ENCODE measurements around the gene DMWD.

Gene DMWD, protein sequence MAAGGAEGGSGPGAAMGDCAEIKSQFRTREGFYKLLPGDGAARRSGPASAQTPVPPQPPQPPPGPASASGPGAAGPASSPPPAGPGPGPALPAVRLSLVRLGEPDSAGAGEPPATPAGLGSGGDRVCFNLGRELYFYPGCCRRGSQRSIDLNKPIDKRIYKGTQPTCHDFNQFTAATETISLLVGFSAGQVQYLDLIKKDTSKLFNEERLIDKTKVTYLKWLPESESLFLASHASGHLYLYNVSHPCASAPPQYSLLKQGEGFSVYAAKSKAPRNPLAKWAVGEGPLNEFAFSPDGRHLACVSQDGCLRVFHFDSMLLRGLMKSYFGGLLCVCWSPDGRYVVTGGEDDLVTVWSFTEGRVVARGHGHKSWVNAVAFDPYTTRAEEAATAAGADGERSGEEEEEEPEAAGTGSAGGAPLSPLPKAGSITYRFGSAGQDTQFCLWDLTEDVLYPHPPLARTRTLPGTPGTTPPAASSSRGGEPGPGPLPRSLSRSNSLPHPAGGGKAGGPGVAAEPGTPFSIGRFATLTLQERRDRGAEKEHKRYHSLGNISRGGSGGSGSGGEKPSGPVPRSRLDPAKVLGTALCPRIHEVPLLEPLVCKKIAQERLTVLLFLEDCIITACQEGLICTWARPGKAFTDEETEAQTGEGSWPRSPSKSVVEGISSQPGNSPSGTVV
- 1.1 to 5.2 (median 3.8) reads per million in 17 experiments for total RNA-seq

DNA sequence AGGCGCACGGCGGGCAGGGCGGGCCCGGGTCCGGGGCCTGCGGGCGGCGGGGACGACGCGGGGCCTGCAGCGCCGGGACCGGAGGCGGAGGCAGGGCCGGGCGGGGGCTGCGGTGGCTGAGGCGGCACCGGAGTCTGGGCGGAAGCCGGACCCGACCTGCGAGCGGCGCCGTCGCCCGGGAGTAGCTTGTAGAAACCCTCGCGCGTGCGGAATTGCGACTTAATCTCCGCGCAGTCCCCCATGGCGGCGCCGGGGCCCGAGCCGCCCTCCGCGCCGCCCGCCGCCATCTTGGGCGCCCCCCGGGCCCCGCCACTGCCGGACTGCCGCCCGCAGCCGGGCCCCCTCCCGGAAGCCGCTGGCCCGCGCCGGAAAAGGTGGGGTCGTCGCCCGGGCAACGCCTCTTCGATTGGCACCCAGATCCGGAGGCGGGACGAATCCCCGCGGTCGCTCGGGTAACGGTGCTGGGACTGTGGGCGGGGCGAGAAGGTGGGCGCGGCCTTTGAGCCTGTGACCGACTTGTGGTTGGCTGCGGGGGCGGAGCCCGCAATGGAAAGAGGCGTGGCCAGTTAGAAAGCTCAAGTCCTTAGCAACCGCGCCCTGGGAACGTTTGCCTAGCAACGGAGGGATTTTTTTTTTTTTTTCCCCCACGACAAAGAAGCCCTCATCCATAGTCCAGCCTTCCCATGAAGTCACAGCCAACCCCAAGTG lies at the start of gene DMWD:
Gene DMWD (minus strand): TSS at position 376 of the 708 bp plus-strand sequence. CDS start 89 bp downstream, at position 287.
- peak; percentile 98 to 99 (median 98) for DNase-seq

DNA sequence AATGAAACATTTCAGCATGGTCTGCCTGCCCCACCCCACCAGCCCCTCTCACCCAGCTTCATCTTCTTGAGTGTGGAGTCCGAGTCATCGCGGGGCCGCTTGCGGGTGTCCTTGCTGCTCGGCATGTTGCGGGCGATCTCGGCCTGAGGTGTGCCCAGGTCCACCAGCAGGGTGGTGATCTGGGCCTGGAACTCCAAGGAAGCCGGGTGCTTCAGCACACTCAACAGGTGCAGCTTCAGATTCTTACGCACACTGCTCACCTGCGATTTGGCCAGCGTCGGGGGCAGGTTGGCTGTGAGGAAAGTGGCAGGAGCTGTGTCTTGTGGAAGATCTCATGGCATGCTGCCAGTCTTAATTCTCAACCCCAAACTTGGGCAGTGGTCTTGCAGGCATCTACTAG lies 49.6 kb upstream of the DMWD start:
- no peak for DNase-seq

GRCh38 chr19:45834970-45835369 lies 42.3 kb upstream of the DMWD start:
- DNase-seq = no peak

GRCh38 chr19:45828945-45829344 lies 36.3 kb upstream of the DMWD start:
- no peak for DNase-seq

DNA sequence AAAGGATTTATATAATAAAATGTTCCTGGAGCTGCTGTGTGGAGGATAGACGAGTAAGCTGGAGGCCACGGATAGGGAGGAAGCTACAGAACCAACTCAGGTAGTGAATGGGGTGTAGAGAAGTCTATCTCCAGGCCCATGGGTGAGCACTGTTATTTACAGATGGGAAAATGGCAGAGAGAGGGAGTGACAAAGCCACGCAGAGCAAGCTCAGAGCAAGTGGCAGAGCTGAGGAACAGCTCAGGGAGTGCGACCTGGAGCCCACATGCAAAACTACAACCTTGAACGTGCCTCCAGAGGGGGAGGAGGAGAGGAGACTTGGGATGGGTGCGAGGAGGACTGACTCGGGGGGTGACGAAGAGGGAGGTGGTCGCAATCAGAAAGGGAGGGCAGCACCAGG lies 35.9 kb upstream of the DMWD start:
- DNase-seq = no peak

DNA sequence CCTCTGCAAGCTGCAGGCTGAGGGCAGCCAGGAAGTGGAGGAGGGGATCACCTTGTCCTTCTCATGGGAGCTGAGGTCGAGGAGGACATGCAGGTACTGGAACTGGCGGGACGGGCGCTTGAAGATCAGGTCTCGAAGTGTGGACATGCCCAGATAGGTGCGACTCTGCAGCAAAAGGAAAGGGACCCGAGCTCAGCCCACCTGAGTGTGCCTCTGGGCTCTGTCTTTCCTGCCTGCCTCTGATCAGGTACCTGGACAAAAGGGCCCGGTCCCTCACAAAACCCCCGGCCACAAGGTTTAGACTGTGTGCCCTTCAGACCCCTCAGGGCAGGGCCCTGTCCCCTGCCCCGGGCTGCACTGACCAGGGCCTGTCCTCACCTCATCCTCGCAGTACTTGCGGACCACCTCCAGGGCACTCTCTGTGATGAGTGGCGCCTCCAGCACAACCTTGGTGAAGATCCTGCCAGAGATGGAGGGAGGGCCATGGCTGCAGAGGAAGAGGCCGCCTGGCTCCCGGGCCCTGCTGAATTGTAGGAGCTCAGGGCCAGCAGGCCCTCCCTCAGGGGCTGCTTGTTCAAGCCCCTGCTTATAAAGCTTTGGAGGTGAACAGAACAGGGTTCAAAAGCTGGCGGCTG lies 34.9 kb upstream of the DMWD start:
- no peak for DNase-seq

DNA sequence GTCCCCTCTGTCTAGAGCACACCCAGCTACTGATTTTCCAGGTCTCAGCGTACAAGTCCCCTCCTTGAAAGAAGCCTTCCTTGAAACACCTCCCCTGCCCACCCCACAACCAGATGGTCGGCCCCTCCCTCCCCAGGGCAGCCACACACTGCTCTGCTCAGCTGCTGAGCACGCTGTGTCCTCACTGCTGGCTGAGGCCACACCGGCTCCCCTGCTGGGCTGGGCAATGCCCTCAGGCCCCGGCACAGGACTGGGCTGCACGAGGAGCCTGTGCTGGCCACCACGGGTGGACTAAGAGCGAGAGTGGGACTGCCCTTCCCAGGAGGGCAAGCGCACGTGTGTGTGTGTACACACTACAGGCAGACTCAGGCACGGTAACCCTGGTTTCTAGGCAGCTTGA lies 34.3 kb upstream of the DMWD start:
- DNase-seq = no peak

DNA sequence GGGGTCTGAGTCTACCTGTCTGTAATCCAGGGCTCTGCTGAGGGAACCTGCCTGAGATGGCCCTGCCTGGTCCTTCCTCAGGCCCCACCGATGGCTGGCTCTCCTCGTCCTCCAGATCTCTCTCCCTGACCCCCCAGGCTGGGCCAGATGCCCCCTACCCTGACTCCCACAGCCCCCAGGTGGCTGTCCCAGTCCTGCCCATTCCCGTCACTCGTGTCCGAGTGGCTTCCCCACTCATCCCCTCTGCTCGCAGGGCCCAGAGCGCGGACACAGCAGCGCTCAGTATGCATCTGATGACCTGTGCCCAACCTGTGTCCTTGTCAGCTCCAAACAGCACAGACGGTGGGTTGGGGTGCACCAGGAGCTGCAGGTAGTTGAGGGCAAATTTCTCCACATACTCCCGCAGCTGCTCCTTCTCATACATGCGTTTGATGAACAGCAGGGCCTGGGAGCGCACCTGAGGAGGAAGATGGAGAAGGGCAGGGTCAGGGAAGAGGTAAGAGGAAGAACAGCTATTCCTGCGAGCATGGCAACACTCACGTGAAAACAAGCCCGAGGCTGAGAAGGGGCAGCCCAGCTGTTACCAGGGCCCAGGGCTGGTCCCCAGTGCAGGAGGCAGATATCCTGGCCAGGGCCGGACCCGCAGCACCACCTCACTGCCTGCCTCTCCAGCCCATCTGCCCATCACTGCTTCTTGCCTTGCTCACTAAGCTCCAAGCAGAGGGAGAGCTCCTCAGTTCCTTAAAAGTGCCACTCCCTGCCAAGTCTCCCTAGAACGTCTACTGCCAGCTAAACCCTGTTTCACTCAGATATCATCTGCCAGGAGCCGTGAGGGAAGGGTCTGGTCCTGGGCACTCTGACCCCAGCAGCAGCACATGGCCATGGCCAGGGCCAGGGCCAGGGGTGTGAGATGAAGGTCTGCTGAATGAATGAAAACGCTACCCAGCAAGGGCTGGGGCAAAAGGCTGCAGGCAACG lies 33.6 kb upstream of the DMWD start:
- no peak for DNase-seq

- DNase-seq = no peak
Measured at GRCh38 chr19:45825263-45825605, 32.6 kb upstream of the DMWD start.

- DNase-seq = no peak
Measured at GRCh38 chr19:45824531-45825262, 32.1 kb upstream of the DMWD start.

DNA sequence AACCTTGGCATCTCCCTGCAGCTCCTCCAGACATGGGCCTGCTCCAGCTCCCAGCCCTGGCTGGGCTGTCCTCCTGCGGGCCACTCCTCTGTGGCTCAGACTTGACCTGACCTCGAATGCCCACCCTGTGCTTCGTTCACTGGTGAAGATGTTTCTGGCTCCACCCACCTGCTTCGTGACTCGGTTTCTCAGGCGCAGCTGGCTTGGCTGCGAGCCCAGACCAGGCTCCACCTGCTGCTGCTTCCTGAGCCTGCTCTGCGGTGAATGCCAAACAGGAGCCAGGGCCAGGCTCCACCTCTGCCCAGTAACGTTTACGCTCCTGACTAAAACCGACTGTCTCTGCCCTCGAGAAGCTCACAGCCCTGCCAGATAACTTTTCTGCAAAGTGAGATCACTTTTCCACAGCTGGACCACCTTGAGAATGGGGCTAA lies 31.4 kb upstream of the DMWD start:
- DNase-seq = no peak

GRCh38 chr19:45823182-45823581 lies 30.5 kb upstream of the DMWD start:
- no peak for DNase-seq

GRCh38 chr19:45822716-45823115 lies 30.1 kb upstream of the DMWD start:
- no peak for DNase-seq

GRCh38 chr19:45821570-45821969 lies 28.9 kb upstream of the DMWD start:
- no peak for DNase-seq

- no peak for DNase-seq
Measured at GRCh38 chr19:45821103-45821521, 28.5 kb upstream of the DMWD start.

DNA sequence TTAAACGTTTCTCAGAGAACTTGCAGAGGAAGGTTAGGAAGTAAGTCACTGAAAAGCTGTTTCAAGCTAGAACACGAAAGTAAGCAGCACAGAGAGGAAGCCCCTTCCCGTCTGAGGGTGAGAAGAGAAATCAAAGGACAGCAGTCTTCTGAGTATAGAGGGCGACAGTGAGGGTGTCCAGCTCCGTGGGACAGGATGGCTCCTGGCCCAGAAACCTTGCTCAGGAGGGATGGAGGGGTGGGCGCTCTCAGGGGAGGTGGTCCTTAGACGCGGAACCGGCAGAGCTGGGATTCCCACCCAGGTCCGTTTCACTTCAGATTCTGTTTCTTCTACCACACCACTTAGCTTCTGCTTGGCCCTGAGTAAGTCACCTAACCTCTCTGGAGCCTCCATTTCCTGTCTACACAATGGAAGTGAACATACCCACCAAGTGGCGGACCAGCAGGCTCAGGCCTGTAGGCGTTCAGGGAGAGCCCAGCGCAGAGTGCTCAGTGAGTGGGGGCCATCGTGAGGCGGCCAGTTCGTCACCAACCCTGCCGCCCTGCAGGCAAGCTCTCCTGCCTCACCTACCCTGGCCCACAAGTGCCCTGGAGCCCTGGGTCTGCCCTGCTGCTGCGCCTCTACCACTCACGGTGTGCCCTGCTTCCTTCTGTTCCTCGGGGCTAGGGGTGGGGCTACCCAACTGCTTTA lies 27.9 kb upstream of the DMWD start:
- DNase-seq = no peak

GRCh38 chr19:45819769-45820168 lies 27.1 kb upstream of the DMWD start:
- DNase-seq = no peak

DNA sequence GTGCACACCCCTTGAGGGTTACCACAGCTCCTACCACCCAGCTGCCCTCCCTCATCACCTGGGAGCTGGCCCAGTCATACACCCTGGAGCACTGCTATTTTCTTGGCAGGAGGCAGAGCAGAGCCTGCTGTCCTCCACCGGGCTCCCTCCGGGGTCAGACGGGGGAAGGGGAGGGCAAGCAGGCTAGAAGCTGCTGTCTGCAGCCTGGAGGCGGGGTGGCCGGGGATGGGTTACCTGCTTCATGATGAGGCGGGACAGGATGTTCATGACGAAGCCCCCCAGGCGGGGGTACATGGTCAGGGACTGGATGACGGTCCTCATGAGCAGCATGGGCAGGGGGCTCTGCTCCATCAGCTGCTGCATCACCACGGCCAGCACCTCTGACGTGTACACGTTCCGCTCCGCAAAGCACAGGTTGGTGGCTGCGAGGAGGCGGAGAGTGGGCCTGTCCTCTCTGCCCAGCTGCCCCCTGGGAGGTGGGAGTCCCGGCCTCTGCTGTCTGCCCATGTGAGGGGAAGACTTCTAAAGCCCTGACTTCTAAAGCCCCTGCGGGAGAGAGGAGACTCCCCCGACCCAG lies 25.2 kb upstream of the DMWD start:
- DNase-seq = no peak

DNA sequence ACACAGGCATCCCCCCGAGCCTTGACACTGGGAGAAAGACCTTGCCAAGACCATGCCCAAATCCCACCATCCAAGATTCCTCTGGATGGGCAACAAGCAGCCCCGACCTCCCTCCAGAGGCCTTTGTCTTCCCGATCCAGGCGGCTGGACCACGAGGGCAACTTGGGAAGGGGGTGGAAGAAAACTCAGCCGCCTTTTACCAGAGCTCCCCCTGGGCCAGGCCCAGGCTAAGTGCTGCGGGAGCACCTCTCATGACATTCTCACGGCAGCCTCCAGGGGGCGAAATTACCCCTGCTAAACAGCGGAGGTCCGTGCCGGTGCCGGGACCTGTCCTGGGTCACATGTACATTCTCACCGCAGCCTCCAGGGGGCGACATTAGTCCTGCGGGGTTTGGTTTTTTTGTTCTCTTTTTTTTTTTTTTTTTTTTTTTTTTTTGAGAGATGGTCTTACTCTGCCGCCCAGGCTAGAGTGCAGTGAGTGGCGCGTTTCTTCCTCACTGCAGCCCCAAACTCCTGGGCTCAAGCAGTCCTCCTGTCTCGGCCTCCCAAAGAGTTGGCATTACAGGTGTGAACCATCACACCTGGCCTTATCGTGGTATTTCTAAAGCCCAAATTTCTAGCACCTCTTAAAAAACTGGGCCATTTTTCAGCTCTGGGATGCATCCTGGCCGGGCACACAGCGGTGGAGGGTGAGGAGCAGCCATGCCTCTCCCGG lies 24.5 kb upstream of the DMWD start:
- DNase-seq = peak; percentile 97 to 98 (median 97)
